SH-SY5Y (cell line): Measurements from ENCODE around the gene ASB16.

Experiments used
- GATA2 ChIP-seq: IDR thresholded peaks from 2 replicates; pipeline ENCODE4 v1.6.1; 2011; ENCODE audit warnings: mild to moderate bottlenecking, low read depth, low read length
- GATA3 ChIP-seq: IDR thresholded peaks from 2 replicates; pipeline ENCODE4 v1.6.1; 2011; ENCODE audit warnings: low read depth, mild to moderate bottlenecking, low read length, moderate library complexity

- TF ChIP-seq GATA2 (no peak), GATA3 (no peak)
Measured at GRCh38 chr17:44191369-44191768, 20.9 kb downstream of the ASB16 start.
